ENCODE data around the gene ARHGEF19.
"Not testable (repeated sequence)": the region's sequence is repeated elsewhere in the genome, so short reads cannot be mapped to it uniquely, and the experiment has no call there.

The ARHGEF19 gene

GRCh38 chr1:16168622-16169360, 43.7 kb downstream of the ARHGEF19 start:
- TF ChIP-seq GATA1 (IDR thresholded peaks at IDR 0.05; ENCODE audit: low read depth, low read length) (no peak), POLR2A (IDR thresholded peaks at IDR 0.05; ENCODE audit: low read length) (no peak)
- DNase-seq, result no peak

GRCh38 chr1:16168144-16168495, 44.3 kb downstream of the ARHGEF19 start:
- DNase-seq, result not testable (repeated sequence)

- DNase-seq, result peak in 1 of 2 experiments; percentile 15
- TF ChIP-seq POLR2A (IDR thresholded peaks at IDR 0.05; ENCODE audit: low read length), result no peak
These were observed 44.9 kb downstream of the ARHGEF19 start for GRCh38 chr1:16167331-16168143.

GRCh38 chr1:16166117-16166516, 46.3 kb downstream of the ARHGEF19 start:
- no peak for DNase-seq
- no peak for TF ChIP-seq POLR2A (IDR thresholded peaks at IDR 0.05; ENCODE audit: low read length)
- no peak for TF ChIP-seq GATA1 (IDR thresholded peaks at IDR 0.05; ENCODE audit: low read depth, low read length)

- DNase-seq, result no peak
These were observed 46.9 kb downstream of the ARHGEF19 start for GRCh38 chr1:16165548-16165947.

GRCh38 chr1:16165073-16165364, 47.4 kb downstream of the ARHGEF19 start:
- DNase-seq, result no peak
- TF ChIP-seq POLR2A (IDR thresholded peaks at IDR 0.05; ENCODE audit: low read length), result no peak
- TF ChIP-seq GATA1 (IDR thresholded peaks at IDR 0.05; ENCODE audit: low read depth, low read length), result no peak

More at GRCh38 chr1:16165548-16165947, 46.9 kb downstream of the ARHGEF19 start:
- TF ChIP-seq POLR2A (IDR thresholded peaks at IDR 0.05; ENCODE audit: low read length) (no peak), GATA1 (IDR thresholded peaks at IDR 0.05; ENCODE audit: low read depth, low read length) (no peak)

GRCh38 chr1:16164213-16165072, 48.0 kb downstream of the ARHGEF19 start:
- no peak for TF ChIP-seq POLR2A (IDR thresholded peaks at IDR 0.05; ENCODE audit: low read length)
- TF ChIP-seq GATA1 (IDR thresholded peaks at IDR 0.05; ENCODE audit: low read depth, low read length), result no peak
- no peak for DNase-seq

- not testable (repeated sequence) for DNase-seq
These were observed 48.7 kb downstream of the ARHGEF19 start for GRCh38 chr1:16163608-16164212.

- TF ChIP-seq GATA1 (IDR thresholded peaks at IDR 0.05; ENCODE audit: low read depth, low read length) (no peak), POLR2A (IDR thresholded peaks at IDR 0.05; ENCODE audit: low read length) (no peak)
- no peak for DNase-seq
These were observed 50.2 kb downstream of the ARHGEF19 start for GRCh38 chr1:16162163-16162822.

- DNase-seq, result no peak
These were observed 50.7 kb downstream of the ARHGEF19 start for GRCh38 chr1:16161717-16162116.

GRCh38 chr1:16158993-16159831, 53.2 kb downstream of the ARHGEF19 start:
- DNase-seq, result no peak
- no peak for TF ChIP-seq GATA1 (IDR thresholded peaks at IDR 0.05; ENCODE audit: low read depth, low read length)
- TF ChIP-seq POLR2A (IDR thresholded peaks at IDR 0.05; ENCODE audit: low read length), result no peak

More at GRCh38 chr1:16161717-16162116, 50.7 kb downstream of the ARHGEF19 start:
- TF ChIP-seq POLR2A (IDR thresholded peaks at IDR 0.05; ENCODE audit: low read length), result no peak

- no peak for DNase-seq
These were observed 54.4 kb downstream of the ARHGEF19 start for GRCh38 chr1:16158025-16158424.

More at GRCh38 chr1:16158025-16158424, 54.4 kb downstream of the ARHGEF19 start:
- TF ChIP-seq GATA1 (IDR thresholded peaks at IDR 0.05; ENCODE audit: low read depth, low read length), result no peak
- no peak for TF ChIP-seq POLR2A (IDR thresholded peaks at IDR 0.05; ENCODE audit: low read length)
